IPS-NIHi11 (cell line): ENCODE measurements around the gene ABHD17C.

ENCODE experiments used
- DNase-seq: peaks from one replicate; pipeline ENCODE4 v3.0.0; 2012; ENCODE audit warnings: mixed read lengths, low spot score

Gene ABHD17C

DNA sequence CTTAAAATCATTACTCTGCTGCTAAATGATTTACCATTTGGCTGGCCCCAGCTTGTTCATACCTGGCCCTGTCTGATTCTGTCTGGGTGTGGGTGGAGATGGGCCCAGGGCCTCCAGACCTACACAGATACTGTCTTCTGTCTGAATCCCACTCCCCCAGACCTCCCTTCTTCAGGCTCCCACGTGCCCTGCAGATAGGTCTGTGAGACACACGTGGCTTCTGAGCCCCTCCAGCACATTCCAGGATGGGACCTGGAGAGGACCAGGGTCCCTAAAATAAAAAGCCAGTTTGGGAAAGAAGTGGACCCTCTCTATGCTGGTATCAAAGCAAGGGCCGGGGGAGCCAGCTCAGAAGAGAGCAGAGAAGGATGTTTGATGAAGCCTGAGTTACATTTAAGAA, 69.4 kb downstream of the ABHD17C start:
- no peak for DNase-seq

DNA sequence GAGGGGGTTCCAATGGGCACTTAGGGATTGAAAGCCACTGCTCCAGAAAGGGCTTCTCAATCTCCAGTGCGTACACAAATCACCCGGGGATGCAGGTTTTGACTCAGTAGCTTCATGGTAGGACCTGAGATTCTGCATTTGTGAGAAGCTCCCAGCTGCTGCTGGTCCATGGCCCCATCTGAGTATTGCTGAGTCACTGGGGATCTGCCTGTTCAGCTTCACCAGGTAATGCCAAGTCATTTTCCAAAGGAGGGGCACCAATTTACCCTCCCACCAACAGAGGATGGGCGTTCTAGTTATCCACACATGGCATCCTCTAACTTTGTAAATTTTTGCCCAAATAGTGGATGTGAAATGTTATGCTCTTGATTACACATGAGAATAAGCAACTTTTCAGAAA, 71.2 kb downstream of the ABHD17C start:
- DNase-seq: no peak

DNA sequence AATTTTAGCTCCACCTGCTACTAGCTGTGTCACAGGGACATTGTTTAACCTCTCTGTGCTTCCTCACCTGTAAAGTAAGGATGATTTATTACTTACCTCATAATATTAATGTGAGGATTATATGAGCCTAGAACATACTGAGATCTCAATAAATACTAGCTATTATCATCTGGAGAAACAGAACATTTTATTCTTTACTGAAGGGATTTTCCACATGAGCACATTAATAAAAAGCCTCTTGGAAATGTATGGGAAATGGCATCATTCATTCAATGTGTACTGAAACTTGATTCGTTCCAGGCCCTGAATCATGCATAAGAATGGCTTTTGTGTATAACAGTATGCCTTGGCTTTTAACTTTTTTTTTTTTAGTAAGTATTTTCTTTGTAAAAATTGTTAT, 73.0 kb downstream of the ABHD17C start:
- DNase-seq: no peak

DNA sequence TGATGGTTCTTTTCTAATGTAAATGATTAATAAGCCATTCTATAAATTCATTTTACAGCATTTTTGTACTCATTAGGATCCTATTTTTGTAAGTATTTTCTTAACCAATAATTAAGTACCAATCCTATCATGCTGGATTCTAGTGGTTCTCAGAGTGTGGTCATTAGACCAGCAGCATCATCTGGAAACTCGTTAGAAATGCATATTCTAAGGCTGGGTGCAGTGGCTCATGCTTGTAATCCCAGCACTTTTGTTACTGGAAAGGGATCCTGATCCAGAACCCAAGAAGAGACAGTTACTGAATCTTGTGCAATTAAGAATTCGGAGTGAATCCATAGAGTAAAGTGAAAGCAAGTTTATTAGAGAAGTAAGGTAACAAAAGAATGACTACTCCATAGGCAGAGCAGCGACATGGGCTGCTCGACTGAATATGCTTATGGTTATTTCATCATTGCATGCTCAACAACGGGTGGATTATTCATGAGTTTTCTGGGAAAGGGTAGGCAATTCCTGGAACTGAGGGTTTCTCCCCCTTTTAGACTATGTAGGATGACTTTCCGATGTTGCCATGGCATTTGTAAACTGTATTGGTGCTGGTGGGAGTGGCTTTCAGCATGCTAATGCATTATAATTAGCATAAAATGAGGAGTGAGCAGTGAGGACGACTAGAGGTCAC, 74.2 kb downstream of the ABHD17C start:
- no peak for DNase-seq

DNA sequence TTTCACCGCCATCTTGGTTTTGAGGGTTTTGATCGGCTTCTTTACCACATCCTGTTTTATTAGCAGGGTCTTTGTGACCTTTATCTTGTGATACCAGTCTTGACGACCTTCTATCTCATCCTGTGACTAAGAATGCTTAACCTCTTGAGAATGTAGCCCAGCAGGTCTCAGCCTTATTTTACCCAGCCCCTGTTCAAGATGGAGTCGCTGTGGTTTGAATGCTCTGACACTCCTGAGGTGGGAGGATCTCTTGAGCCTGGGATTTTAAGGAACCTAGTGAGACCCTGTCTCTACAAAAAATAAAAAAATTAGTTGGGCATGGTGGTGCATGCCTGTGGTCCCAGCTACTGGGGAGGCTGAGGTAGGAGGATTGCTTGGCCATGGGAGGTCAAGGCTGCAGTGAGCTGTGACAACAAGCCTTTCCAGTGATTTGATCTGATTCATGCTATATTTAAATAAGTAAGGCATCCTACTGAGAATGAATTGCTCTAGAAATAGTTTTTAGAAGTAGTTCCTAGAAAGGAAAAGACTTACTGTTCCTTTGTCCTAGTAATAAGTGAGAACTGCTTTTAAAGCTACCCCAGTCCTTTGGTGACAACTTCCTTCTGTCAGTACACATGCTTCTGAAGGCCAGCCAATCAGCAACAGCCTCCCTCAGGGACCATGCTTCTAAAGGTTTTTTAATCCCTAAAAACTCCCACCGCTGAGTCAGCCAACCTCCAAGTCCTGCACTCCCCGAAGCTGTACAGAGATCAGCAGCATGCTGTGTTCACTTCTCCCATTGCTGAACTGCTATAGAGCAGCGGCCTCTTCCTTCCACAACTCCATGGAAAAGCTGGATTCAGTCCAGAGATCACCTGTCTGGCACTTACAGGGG, 75.0 kb downstream of the ABHD17C start:
- DNase-seq: no peak

DNA sequence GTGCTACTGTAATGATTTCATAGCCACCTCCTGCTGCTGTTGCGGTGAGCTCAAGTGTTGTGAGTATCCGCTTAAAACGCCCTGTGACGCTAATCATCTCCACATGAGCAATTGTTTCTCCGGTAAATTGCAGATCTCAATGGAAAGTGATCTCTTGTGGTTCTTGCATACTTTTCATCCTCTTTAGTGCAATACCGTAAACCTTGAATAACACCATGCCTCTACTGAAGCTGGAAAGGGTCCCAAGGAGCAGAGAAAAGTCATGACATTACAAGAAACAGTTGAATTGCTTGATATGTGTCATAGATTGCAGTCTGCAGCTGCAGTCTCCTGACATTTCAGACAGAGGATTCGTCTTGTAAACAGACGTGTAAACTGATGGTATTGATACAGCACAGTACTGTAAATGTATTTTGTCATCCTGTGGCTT, 78.0 kb downstream of the ABHD17C start:
- no peak for DNase-seq

DNA sequence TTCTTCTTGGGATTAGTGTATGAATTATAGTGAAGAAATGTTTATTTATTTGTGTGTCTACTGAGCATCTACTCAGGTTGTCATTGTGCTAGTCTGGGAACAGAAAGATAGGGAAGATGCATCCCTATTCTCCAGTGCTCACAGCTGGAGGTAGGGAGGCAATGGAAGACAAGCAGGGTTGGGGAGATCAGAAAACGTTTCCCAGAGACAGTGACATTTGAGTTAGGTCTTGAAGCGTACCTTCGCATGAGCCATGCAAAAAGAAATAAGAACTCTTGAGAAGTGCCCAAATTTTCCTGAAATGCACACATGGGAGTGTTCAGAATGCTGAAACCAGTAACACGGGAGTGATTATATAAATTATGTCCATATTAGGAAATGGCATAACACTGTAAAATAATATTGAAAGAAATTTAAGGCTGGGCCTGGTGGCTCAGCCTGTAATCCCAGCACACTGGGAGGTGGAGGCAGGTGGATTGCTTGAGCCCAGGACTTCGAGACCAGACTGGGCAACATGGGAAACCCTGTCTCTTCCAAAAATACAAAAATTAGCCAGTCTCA, 78.8 kb downstream of the ABHD17C start:
- DNase-seq: no peak

DNA sequence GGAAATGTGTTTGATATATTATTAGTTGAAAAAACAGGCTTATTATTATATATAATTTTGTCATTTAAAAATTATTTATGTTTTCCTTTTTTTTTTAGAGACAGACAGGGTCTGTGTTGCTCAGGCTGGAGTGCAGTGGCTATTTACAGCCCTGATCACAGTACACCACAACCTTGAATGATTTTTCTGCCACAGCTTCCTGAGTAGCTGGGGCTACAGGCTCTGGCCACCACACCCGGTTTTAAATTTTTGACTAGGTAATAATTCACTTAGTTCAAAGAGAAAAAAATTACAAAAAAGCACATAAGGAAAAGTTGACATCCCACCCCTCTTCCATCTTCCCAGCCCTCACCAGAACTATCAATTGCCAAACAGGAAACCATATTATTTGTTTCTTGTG, 79.4 kb downstream of the ABHD17C start:
- no peak for DNase-seq

DNA sequence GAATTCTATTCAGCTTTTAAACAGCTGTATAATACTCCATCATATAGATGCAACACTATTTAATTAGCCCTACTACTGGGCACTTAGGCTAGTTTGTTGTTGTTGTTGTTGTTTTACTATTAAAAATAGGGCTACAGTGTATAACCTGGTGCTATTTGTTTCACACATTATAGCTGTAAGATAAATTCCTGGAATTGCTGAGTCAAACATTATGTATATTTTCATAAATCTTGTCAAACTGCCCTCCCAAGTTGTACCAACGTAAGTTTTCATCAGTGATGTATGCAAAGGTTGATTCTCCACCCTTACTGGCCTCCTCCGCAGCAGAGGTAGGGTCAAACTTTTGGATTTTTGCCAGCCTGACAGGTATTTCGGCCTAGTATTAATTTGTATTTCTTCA, 80.2 kb downstream of the ABHD17C start:
- no peak for DNase-seq

DNA sequence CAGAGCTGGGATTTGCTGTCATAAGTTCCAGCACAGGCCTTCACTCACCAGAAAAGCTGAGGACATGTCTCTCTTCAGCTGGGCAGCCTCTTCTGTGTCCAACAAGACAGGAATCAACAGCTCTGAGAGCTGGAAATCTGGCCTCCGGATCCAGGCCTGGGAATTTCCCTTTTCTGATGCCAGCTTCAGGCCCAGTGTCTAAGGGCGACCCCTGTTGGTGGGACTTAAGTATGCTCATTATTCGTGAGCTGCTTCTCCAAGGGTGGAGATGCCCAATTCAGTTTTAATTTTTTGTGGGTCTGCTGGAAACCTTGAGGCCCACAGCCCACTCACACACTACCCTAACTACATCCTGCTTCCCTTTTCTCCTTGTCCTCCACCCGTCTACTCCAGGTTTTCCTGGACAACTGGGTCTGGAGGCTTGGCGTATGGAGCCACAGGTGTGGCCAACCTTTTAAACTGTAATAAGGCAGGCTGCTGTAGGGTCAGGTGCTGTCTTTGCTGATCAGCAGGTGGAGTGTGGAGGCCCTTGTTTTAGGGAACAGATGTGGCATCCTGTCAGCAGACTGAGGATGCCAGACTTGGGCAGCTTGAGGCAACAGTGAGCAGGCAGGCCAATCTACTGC, 81.4 kb downstream of the ABHD17C start:
- peak; percentile 79 for DNase-seq

DNA sequence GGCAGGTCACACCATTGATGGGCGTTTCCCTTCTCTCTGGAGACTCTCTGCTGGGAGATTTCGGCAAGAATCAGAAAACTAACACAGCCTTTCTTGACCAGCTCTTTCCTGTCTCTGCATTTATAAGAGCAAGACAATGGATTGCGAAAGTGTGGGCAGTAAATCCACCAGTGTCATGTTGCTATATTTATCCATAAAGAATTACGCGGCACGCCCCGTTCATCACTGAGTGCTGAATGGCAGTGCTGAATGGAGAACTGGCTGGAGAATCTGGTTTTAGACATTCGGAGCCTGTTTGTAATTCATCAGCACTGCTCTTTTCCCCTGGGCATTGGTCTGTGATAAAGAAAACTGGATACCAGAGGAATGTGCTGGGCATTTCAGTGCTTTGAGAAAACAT, 82.0 kb downstream of the ABHD17C start:
- DNase-seq: no peak

DNA sequence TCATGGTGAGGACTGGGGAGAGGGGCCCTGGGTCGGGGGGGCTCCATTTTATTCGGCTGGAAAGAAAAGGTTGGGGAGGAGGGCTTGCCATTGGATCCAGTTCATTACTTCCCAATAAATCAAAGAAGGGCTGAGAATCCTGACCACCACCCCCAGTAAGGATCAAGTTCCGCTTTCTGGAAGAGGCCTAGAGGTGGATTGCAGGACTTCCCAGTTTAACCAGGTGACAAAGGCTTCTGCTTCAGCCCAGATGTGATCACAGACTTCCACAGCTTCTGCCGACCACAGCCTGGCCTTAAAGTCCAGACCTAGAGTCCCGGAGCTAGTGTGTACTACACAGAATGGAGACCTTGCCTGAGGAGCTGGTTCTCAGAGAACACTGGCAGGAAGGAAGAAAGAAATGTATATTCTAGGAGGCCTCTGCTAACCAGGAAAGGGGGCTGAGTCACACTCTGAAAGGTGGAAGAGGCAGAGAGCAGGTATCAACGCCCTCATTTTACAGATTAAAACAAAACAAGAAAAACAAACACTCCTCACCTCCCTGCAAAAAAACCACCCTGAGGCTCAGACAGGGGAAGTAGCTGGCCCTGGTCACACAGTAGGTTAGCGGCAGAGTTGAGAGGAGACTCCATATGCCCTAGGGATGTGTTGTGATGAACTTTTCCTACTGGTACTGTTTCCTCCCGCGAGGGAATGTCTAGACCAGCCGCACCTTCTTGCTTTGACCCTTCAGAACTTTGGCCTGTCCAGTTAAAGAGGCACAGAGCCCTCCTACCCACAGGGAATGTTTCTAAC, 82.9 kb downstream of the ABHD17C start:
- no peak for DNase-seq

DNA sequence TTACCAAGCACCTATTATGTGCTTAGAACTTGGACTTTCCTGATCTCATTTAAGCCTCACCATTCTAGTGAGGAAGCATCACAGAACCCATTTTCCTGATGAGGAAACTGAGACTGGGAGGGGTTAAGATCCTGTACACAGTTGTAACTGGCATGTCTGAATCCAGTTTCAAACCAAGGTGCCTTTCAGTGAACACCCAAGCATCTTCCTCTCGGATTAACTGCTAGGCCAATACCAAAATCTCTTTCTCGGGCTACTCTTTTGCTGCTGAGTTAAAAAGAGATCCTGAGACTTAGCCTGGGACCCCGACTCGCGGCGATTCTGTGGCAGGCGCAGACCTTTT, 83.5 kb downstream of the ABHD17C start:
- no peak for DNase-seq

DNA sequence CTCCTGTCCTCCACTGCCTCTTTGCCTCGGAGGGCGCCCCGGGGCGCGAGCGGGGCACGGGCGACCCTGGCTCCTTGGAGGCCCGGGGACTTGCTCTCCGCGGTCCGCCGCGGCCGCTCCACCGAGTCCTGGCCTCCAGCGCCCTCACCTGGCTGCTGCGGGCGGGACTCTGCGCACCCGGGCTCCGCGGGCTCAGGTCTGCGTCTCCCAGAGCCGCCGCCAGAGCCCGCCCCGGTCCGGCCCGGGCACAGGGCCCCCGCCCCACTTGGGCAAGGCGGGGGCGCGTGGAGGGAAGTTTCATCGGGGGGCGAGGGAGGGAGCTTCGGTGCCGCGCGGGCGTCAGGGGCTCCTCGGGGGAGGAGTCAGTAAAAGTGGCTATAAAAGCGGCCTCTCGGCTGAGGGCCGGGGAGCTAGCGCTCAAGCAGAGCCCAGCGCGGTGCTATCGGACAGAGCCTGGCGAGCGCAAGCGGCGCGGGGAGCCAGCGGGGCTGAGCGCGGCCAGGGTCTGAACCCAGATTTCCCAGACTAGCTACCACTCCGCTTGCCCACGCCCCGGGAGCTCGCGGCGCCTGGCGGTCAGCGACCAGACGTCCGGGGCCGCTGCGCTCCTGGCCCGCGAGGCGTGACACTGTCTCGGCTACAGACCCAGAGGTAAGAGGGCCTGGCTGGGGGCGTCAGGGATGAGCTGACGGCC, 84.0 kb downstream of the ABHD17C start, which contains the start of gene CEMIP:
Gene CEMIP, plus strand, starts transcription at position 407 of the 694 bp plus-strand sequence. CDS start 94,510 bp downstream, outside the sequence.
- peak; percentile 89 for DNase-seq

DNA sequence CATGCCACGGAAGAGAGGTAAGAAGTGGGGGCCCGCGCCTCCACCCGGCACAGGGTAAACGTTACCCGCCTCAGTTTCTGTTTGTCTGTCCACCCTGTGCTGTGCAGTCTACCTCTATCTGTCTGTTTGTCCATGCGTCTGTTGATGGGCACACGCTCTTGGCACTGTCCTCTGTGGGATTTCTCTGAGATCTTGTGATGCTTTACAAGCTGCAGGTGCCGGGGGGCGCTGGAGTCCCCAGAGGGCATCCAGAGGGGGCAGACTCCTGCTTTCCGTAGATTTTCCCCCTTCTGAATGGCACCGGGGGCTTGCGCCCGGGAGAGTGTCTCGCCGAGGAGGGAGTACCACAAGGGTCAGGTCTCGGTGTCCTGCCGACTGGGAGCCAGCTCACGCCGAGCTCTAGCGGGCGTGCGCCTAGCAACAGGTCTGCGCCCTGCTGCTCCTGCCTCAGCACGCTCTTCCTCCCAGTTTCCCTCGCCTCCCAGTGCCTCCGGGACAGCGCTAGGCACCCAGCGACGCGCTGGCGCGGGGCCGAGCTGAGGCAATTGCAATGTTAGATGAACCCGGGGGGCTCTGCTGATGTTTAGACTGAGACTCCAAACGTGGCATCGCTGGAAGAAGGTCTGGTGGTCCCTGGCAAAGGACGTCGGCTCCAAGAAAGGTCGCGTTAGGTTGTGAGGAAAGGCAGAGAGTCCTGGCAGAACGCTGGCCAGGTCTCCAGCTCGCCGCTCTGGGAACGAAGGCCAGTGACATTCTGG, 84.7 kb downstream of the ABHD17C start:
- DNase-seq: peak; percentile 55

DNA sequence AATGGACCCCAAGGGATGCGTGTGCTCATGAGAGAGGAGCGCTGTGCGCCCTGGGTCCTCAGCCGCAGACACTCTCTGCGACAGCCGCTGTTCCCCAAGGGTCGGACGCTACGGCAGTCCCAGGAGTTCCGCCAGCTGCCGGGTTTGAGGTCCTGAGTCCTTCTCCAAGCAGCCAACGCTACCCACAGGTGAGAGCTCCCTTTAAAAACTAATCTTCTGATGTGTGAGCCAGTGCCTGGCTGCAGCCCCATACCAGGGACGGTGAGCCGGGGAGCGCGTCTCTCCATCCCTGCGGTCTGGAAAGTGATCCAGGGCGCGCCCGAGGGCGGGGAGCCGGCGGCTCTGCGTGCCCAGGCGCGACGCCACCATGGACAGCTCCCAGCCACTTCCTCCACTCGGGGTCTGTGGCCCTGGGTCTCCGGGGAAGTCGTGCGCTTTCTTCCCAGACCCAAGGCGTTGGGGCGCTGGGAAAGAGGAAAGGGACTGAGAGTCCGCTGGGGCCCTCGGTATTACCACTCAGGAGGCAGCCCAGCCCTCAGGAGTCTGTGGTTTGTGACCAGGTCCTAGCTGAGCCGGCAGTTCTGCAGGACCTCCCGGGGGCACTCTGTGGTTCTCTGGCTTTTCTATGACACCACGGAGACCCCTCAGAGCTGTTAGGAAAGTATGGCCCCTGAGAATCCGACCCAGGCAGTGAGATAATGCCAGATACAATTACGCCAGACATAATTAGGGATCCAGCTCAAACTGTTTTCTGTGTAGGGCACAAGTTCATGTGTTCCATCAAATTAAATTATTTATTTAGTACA, 85.5 kb downstream of the ABHD17C start:
- peak; percentile 92 for DNase-seq

DNA sequence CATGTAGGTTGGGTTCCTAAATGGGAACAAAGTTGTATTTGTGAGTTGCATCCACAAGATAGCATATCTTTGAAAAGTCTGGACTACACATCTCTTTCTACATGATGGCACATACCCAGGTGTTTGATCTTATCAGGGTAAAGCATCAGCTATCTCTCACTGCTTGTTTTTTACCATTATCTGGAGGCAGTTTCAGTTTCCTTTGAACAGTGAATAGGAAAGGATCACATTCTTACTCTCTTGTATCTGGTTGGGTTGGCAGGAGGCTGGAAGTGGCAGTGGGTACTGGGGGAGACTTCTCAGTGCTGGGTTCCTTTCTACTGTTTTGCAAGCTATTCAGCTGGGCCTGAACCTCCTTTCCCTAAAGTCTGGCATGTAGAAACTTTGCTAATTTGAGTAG, 88.2 kb downstream of the ABHD17C start:
- no peak for DNase-seq

DNA sequence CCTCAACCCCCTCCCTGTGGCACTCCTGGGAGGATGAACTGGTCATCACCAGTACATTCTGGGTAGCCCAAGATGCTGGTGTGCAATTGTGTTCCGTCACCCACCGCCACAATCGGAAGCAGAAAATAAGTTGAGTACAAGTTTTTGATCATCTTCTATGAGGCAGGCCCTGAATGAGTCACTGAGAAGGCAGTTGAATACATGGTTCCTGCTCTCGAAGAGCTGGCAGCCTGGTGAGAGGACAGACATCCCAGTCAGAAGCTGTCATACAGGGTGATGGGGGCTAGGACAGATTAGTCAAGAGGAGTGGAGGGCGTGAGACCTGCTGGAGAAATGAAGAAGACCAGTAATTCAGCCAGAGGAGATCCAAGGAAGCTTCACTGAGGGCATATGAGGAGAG, 90.2 kb downstream of the ABHD17C start:
- DNase-seq: no peak

DNA sequence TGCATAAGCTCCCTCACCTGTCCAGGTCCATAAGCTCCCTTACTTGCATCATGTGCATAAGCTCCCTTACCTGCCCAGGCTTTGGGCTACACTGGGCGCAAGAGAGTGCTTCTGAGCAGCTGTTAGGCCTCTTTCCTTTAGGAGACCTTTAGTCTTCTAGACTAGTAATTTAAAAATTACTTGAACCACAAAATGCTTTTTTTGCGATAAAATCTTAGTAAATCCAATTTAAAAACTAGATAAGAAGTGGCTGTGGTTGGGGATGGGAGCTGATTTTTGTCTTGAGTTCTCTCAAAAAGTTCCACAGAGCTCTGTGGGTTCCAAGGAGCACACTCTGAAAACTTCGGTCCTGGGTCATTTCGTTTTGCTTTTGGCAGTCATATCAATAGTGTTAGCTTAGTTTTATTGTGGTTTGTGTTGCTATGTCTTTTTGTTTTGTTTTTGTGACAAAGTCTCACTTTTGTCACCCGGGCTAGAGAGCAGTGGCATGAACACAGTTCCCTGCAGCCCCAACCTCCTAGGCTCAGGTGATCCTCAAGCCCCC, 90.8 kb downstream of the ABHD17C start:
- DNase-seq: no peak
